Activated CD4-positive, alpha-beta T cell treated with anti-CD3 and anti-CD28 coated beads for 36 hours (primary cell): ENCODE results near the gene NCCRP1. TPM values are rescaled to one million over a fixed set of nuclear protein-coding genes. Genes with fewer than 3 reads are reported as not detected.
"Not testable (repeated sequence)": the region's sequence is repeated elsewhere in the genome, so short reads cannot be mapped to it uniquely, and the experiment has no call there.

ENCODE experiments used
- ATAC-seq: fragments of 200-7000 bp; cut with Tn5 transposase; one replicate; pipeline ENCODE4 v1.10.0; 2021; ENCODE audit warnings: mild to moderate bottlenecking, moderate library complexity
- CTCF ChIA-PET: fragments of 350-600 bp; sonication (Branson Sonifier 250); formaldehyde crosslinking; loops from one replicate; lab custom pipeline; 2021; ENCODE audit warnings: antibody characterized with exemption; lab: Charles Lee
- POLR2A ChIA-PET: fragments of 350-600 bp; sonication (Branson Sonifier 250); formaldehyde crosslinking; loops from one replicate; lab custom pipeline; 2021; ENCODE audit warnings: antibody characterized with exemption, inconsistent platforms; lab: Charles Lee
- DNase-seq: peaks from one replicate; pipeline ENCODE4 v3.0.0-alpha.2; 2020
- H3K27ac Mint-ChIP-seq: one replicate; pipeline ENCODE4 v1.8.0; 2021; ENCODE audit warnings: mixed read lengths
- H3K27me3 Mint-ChIP-seq: one replicate; pipeline ENCODE4 v1.8.0; 2021; ENCODE audit warnings: mixed read lengths
- H3K36me3 Mint-ChIP-seq: one replicate; pipeline ENCODE4 v1.8.0; 2021; ENCODE audit warnings: low read depth, mixed read lengths
- H3K4me1 Mint-ChIP-seq: one replicate; pipeline ENCODE4 v1.8.0; 2021; ENCODE audit warnings: mixed read lengths
- H3K4me3 Mint-ChIP-seq: one replicate; pipeline ENCODE4 v1.8.0; 2021; ENCODE audit warnings: mild to moderate bottlenecking, moderate library complexity, mixed read lengths
- H3K9me3 Mint-ChIP-seq: one replicate; pipeline ENCODE4 v1.8.0; 2021; ENCODE audit warnings: low read depth, mixed read lengths
- intact Hi-C, 2 experiments: fragments of 100-400 bp; cut with DNase I in 1 of 2; cut with micrococcal nuclease in 1 of 2; formaldehyde crosslinking; loops; one replicate each; pipeline versions ENCODE4 v1.14.2 to v1.15.1; 2022 to 2024; cut with DNase I, micrococcal nuclease
- total RNA-seq, 2 experiments: library from RNA; stranded (reverse); gene quantifications; one replicate each; pipeline ENCODE4 v1.2.3, GENCODE V29; 2021

The NCCRP1 gene
- total RNA-seq, 2 experiments from 2014 or later, result not detected

DNA sequence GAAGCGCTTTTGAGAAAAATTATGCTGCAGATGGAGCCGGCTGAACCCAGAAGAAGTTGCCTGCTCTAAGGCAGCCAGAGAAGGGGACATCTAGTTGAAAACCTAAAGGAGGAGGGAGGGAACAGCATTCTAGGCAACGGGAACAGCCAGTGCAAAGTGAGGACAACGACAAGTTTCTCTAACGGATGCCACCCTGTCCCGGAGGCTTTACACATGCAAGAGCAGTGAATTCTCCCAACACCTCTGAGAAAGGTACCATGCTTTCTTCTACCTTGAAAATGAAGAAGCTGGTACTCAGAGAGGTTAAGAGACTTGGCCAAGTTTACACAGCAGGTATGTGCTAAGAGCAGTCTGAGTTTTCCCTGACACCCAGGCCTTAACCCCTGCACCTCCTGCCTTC lies 42.2 kb downstream of the NCCRP1 start:
- no peak for DNase-seq
- Mint-ChIP-seq H3K36me3 (no peaks in the 10 kb centered on the region), H3K27me3 (no peaks in the 10 kb centered on the region), H3K4me3 (no peak overlapping the region), H3K27ac (no peak overlapping the region), H3K9me3 (no peaks in the 10 kb centered on the region), H3K4me1 (peaks cover 19% of the 10 kb centered on the region)
- CTCF ChIA-PET, result interaction anchor here (0.6 kb wide), 1 partner anchor 832 kb away, joined by 3 read pairs; no protein-coding TSS in a partner anchor
- ATAC-seq, result no peak
- intact Hi-C loops, result no loop called here
- POLR2A ChIA-PET, result interaction anchor here (0.7 kb wide), 1 partner anchor 147 kb away, joined by 13 read pairs; no protein-coding TSS in a partner anchor

DNA sequence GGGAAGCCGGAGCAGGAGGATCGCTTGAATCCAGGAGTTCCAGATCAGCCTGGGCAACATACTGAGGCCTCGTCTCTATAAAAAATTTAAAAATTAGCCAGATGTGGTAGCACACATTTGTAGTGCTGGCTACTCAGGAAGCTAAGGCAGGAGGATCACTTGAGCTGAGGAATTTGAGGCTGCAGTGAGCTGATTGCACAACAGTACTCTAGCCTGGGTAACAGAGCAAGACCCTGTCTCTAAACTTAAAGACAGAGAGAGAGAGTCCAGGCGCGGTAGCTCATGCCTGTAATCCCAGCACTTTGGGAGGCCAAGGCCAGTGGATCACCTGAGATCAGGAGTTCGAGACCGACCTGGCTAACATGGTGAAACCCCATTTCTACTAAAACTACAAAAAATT lies 43.7 kb downstream of the NCCRP1 start:
- DNase-seq (no peak), ATAC-seq (no peak)
- H3K4me3 Mint-ChIP-seq, result no peak overlapping the region
- POLR2A ChIA-PET, result interaction anchor here (0.6 kb wide), 1 partner anchor 17 kb away, joined by 3 read pairs; no protein-coding TSS in a partner anchor
- H3K9me3 Mint-ChIP-seq, result no peaks in the 10 kb centered on the region
- CTCF ChIA-PET, result no interaction called here
- H3K27me3 Mint-ChIP-seq, result no peaks in the 10 kb centered on the region
- peaks cover 19% of the 10 kb centered on the region for H3K4me1 Mint-ChIP-seq
- intact Hi-C loops, result no loop called here
- H3K27ac Mint-ChIP-seq, result no peak overlapping the region
- no peaks in the 10 kb centered on the region for H3K36me3 Mint-ChIP-seq

DNA sequence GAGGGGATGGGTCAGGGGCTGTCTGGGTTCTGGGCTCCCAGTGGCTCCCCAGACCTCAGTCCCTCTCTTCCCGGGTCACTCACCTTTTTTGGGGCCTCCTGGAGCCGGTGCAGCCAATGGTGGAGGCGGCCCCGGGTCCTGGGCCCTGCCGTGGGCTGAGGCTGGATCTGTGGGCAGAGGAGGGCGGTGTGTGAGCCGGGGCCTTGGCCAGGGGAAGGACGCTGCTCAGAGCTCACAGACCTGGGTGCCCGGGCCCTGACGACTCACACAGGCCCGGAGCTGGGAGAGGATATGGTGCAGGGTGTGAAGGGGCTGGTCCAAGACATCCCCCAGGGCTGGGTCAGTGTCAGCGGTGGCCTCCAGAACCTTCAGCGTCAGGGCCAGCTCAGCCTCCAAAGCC lies 47.0 kb downstream of the NCCRP1 start:
- H3K4me3 Mint-ChIP-seq, POLR2A ChIA-PET, H3K36me3 Mint-ChIP-seq, ATAC-seq, DNase-seq, intact Hi-C loops, H3K27ac Mint-ChIP-seq, H3K4me1 Mint-ChIP-seq, H3K27me3 Mint-ChIP-seq, H3K9me3 Mint-ChIP-seq: not testable (repeated sequence)
- CTCF ChIA-PET, result interaction anchor here (0.6 kb wide), 1 partner anchor 339 kb away, joined by 3 read pairs; no protein-coding TSS in a partner anchor

DNA sequence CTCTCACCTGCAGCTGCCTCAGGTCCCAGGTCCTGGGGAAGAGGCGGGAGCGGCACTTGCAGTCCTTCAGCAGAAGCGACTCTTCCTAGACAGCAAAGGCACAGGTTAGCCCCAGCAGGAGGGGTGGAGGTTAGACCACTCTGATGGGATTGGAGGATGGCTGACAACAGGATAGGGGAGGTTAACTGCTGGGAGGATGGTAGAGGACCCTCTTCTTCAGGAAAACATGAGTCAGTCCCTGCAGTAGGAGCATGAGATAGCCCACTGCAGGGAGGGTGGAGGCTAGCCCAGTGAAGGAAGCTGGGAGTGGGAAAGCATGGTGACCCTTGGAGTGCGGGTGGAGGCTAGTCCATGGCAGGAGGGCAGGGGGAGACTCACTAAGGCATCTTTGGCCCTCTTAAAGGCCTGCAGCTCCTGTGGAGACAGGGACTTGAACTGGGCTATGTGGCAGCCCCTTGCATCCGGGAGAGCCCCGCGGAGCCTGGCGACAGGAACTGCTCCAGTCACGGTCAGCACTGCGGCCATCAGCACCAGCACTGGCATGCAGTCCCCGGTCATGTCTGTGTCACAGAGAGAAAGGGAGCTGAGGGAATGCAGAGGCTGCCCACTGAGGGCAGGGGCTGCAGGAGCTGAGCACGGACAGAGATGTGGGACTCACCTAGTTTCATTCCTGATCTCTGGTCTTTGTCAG lies 47.8 kb downstream of the NCCRP1 start, which contains the start of gene IFNL3:
Gene IFNL3, minus strand, starts transcription at position 597 of the 691 bp plus-strand sequence. Its CDS starts 39 bp downstream, at position 558.
- H3K9me3 Mint-ChIP-seq, H3K4me3 Mint-ChIP-seq, DNase-seq, H3K27ac Mint-ChIP-seq, H3K4me1 Mint-ChIP-seq, ATAC-seq, intact Hi-C loops, H3K36me3 Mint-ChIP-seq: not testable (repeated sequence)
- CTCF ChIA-PET, result interaction anchor here (0.6 kb wide), 1 partner anchor 340 kb away, joined by 3 read pairs; no protein-coding TSS in a partner anchor
- POLR2A ChIA-PET, result interaction anchor here (0.6 kb wide), 1 partner anchor 222 kb away, joined by 3 read pairs; no protein-coding TSS in a partner anchor
- H3K27me3 Mint-ChIP-seq, result peaks cover 10% of the 10 kb centered on the region

DNA sequence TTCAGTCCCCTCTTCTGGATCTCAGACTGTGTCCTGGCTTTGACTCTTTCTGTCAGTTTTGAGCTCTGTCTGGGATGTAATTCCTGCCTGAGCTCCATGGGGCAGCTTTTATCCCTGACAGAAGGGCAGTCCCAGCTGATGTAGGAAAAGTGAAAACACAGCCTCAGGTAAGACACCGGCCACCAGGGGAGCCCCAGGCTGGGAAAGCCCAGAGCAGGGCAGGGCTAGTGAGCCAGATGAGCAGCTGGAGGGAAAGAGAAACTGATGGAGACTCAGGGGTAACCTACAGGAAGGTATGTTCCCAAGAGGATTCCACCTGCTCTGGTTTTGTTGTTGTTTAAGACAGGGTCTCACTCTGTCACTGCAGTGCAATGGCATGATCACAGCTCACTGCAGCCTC lies 48.4 kb downstream of the NCCRP1 start:
- POLR2A ChIA-PET, result interaction anchor here (0.6 kb wide), 1 partner anchor 223 kb away, joined by 3 read pairs; no protein-coding TSS in a partner anchor
- H3K27ac Mint-ChIP-seq, H3K36me3 Mint-ChIP-seq, H3K4me3 Mint-ChIP-seq, DNase-seq, intact Hi-C loops, H3K9me3 Mint-ChIP-seq, CTCF ChIA-PET, H3K4me1 Mint-ChIP-seq: not testable (repeated sequence)
- peaks cover 10% of the 10 kb centered on the region for H3K27me3 Mint-ChIP-seq
- peak; percentile 73 for ATAC-seq

DNA sequence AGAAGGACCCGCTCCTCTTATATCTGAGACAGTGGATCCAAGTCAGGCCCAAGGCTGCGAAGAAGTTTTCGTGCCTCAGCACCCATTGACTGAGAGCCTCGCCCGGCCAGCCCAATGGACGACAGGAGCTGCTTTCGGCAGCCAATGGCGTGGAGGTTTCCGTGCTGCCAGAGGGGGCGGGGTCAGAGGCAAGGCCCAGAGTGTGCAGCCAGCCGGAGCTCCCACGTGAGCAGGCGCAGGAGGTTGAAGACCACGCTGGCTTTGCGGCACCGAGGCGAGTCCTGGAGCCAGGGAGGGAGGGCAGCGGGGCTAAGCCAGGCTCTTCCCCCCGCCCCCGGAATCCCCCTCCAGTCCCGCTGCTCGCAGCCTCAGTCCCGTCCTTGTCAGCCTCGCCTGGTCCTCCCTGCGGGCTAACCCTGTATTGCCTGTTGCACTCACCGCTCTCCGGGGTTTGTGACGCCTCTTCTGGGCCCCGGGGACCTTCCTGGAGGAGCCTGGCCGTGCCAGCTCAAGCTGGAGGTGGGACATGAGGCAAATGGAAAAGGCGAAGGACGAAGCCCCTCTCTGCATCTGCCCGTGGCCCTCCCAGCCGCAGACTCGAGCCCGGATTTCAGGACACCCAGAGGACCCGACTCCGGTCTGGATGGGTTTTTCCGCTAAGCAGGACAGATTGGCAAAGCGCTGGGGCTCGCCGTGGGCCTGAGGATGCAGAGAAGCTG lies 50.3 kb downstream of the NCCRP1 start:
- DNase-seq (peak; percentile 55), ATAC-seq (peak; percentile 61)
- Mint-ChIP-seq H3K4me3 (no peak overlapping the region), H3K36me3 (no peaks in the 10 kb centered on the region), H3K9me3 (no peaks in the 10 kb centered on the region), H3K27me3 (peaks cover 10% of the 10 kb centered on the region), H3K27ac (no peak overlapping the region), H3K4me1 (peaks cover 2% of the 10 kb centered on the region)
- POLR2A ChIA-PET, result no interaction called here
- intact Hi-C loops, result no loop called here
- CTCF ChIA-PET, result interaction anchor here (0.6 kb wide), 1 partner anchor 32 kb away, joined by 3 read pairs; no protein-coding TSS in a partner anchor

DNA sequence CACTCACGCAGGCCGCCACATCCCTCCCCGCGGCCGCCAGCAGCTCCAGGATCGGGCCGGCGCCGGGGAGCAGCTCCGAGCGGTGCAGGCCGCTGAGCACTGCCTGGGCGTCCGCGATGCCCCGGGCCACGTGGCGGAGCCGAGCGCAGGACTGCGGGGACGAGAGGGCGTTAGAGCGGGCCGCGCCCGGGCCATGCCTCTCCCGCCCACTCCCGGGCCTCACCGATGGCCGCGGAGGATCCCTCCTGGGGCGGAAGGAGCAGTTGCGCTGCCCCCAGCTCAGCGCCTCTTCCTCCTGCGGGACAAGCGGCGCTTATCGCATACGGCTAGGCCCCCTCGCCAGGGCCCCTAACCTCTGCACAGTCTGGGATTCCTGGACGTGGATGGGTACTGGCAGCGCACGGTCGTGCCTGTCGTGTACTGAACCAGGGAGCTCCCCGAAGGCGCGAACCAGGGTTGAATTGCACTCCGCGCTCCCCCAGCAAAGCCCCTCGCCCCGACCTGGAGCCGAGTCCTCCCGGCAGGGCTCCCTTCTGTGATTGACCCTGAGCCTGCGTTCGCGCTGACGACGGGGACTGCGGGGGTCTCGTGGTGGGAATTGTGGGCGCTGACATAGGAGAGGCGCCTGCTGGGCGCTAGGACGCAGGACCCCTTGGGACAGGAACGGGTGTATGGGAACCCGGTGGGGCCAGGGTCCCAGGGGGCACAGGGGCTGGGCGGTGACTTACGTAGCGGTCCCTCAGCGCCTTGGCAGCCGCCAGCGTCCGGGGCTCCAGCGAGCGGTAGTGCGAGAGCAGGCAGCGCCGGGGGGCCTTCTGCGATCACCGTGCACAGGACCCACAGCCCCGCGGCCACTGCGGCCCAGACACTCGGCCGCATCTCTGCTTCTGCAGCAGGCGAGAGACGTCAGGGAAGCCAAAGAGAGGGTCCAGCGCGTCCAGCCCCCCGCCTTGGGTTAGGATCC lies 51.2 kb downstream of the NCCRP1 start:
- ChIA-PET CTCF (no interaction called here), POLR2A (no interaction called here)
- ATAC-seq (peak; percentile 50), DNase-seq (peak; percentile 25)
- H3K36me3 Mint-ChIP-seq, result no peaks in the 10 kb centered on the region
- H3K4me1 Mint-ChIP-seq, result peaks cover 2% of the 10 kb centered on the region
- intact Hi-C loops, result no loop called here
- H3K27me3 Mint-ChIP-seq, result peaks cover 10% of the 10 kb centered on the region
- no peaks in the 10 kb centered on the region for H3K9me3 Mint-ChIP-seq
- no peak overlapping the region for H3K27ac Mint-ChIP-seq
- H3K4me3 Mint-ChIP-seq, result no peak overlapping the region

DNA sequence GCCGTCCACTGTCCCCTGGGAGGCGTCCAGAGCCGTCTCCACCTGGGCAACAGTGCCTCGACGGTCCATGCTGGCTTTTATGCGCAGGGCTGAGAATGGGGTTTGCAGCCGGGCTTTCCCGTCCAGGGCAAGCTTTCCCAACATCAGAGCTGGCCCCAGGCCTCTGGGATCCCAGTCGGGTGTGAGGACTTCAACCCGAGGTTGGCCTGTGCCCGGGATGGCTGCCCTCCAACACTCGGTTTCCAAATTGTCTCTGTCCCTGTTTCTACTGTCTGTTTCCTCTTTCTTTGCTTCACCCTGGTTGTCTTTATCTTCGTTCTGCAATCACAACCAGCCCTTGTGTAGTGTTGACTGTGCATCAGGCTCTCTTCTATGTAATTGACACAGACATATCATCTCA lies 52.0 kb downstream of the NCCRP1 start, which contains the start of gene IFNL4:
Gene IFNL4, minus strand, starts transcription at position 51 of the 400 bp plus-strand sequence.
- no peaks in the 10 kb centered on the region for H3K36me3 Mint-ChIP-seq
- H3K27ac Mint-ChIP-seq, result no peak within 1 kb of the TSS
- peaks cover 10% of the 10 kb centered on the region for H3K27me3 Mint-ChIP-seq
- intact Hi-C loops, result no loop called here
- POLR2A ChIA-PET, result no interaction called here
- peaks cover 2% of the 10 kb centered on the region for H3K4me1 Mint-ChIP-seq
- no peaks in the 10 kb centered on the region for H3K9me3 Mint-ChIP-seq
- DNase-seq (no peak), ATAC-seq (no peak)
- no peak within 1 kb of the TSS for H3K4me3 Mint-ChIP-seq
- CTCF ChIA-PET, result no interaction called here

DNA sequence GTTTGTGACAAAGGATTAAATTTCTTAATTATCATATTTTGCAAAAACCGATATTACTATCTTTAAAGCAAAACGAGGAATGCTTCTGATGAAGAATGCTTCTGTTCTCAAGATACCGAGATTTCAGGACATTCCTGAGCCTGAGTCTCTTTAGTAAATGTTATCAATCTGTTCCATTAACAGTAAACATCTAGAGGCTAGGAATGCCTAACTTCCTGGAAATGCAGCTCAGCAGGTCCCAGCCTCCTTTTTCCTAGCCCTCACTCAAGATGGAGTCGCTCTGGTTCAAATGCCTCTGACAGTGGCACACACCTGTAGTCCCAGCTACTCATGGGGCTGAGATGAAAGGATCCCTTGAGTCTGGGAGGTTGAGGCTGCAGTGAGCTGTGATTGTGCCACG lies 54.3 kb downstream of the NCCRP1 start:
- Mint-ChIP-seq H3K4me3 (no peak overlapping the region), H3K4me1 (peaks cover 2% of the 10 kb centered on the region), H3K27me3 (peaks cover 12% of the 10 kb centered on the region), H3K9me3 (no peaks in the 10 kb centered on the region), H3K27ac (no peak overlapping the region), H3K36me3 (no peaks in the 10 kb centered on the region)
- CTCF ChIA-PET, result interaction anchor here (0.6 to 1.6 kb wide), 4 partner anchors 11 to 688 kb away, joined by 3 to 4 read pairs (median 3); no protein-coding TSS in a partner anchor
- POLR2A ChIA-PET, result interaction anchor here (0.6 kb wide), 1 partner anchor 730 kb away, joined by 6 read pairs; no protein-coding TSS in a partner anchor
- DNase-seq (no peak), ATAC-seq (no peak)
- intact Hi-C loops, result no loop called here
